SK-N-SH (cell line): ENCODE measurements around the gene ALPL. TPM values are rescaled to one million over a fixed set of nuclear protein-coding genes. Genes with fewer than 3 reads are reported as not detected.

ENCODE experiments used
- CTCF ChIA-PET: fragments of 300-600, 350-600 bp; formaldehyde crosslinking; extraction: SDS; loops from one replicate; lab custom pipeline; 2021; lab: Yijun Ruan, JAX
- POLR2A ChIA-PET: fragments of 350-600 bp; sonication (Branson Sonifier 250); formaldehyde crosslinking; extraction: SDS; loops from one replicate; lab custom pipeline; 2020; ENCODE audit warnings: antibody characterized with exemption, inconsistent platforms; lab: Yijun Ruan, JAX
- DNase-seq: peaks from one replicate; pipeline ENCODE4 v3.0.0; 2012
- H2AFZ ChIP-seq: fragments of 200-600 bp; sonication (generic); 2 replicates; pipeline ENCODE4 v1.8.1; 2016; ENCODE audit warnings: antibody characterized with exemption, mild to moderate bottlenecking, low read depth
- H3F3A ChIP-seq: fragments of 200-600 bp; sonication (generic); replicated peaks from 2 replicates; pipeline ENCODE3; 2016; ENCODE audit warnings: antibody characterized with exemption, mild to moderate bottlenecking; ENCODE audit not compliant: insufficient read depth
- H3K27ac ChIP-seq, 2 experiments: fragments of 200-500 bp in 1 of 2; fragments of 200-600 bp in 1 of 2; sonication (Bioruptor generic) in 1 of 2; sonication (generic), shearing (Covaris generic) in 1 of 2; 2 replicates each; pipeline versions ENCODE4 v1.5.1 to v1.6.1; 2014 to 2016; ENCODE audit warnings: low read depth in 2 of 2, inconsistent platforms in 1 of 2, low read length in 1 of 2, mild to moderate bottlenecking in 1 of 2, mixed read lengths in 1 of 2
- H3K27me3 ChIP-seq: fragments of 200-600 bp; sonication (generic), shearing (Covaris generic); 2 replicates; pipeline ENCODE4 v1.6.1; 2016; ENCODE audit warnings: mixed run types; ENCODE audit not compliant: insufficient read depth
- H3K36me3 ChIP-seq, 2 experiments: fragments of 200-500 bp in 1 of 2; fragments of 200-600 bp in 1 of 2; sonication (Bioruptor generic) in 1 of 2; sonication (generic) in 1 of 2; replicated peaks in 1 of 2; 2 replicates each; pipeline versions ENCODE3 to v1.5.1; 2014 to 2016; ENCODE audit warnings: low read length in 1 of 2, mild to moderate bottlenecking in 1 of 2; ENCODE audit not compliant: insufficient read depth in 2 of 2, control insufficient read depth in 1 of 2
- H3K4me1 ChIP-seq, 2 experiments: fragments of 200-500 bp in 1 of 2; fragments of 200-600 bp in 1 of 2; sonication (Bioruptor generic) in 1 of 2; sonication (generic), shearing (Covaris generic) in 1 of 2; 2 replicates each; pipeline versions ENCODE4 v1.5.1 to v1.6.1; 2014 to 2016; ENCODE audit warnings: low read depth in 1 of 2, low read length in 1 of 2, mixed run types in 1 of 2; ENCODE audit not compliant: insufficient read depth in 2 of 2, control insufficient read depth in 1 of 2
- H3K4me2 ChIP-seq: fragments of 200-600 bp; sonication (generic), shearing (Covaris generic); 2 replicates; pipeline ENCODE4 v1.6.1; 2017; ENCODE audit warnings: mixed run types
- H3K4me3 ChIP-seq, 2 experiments: fragments of 200-500 bp in 1 of 2; fragments of 200-600 bp in 1 of 2; sonication (Bioruptor generic) in 1 of 2; sonication (generic), shearing (Covaris generic) in 1 of 2; 2 replicates each; pipeline versions ENCODE4 v1.5.1 to v1.8.1; 2014 to 2016; ENCODE audit warnings: low read depth in 2 of 2, inconsistent platforms in 1 of 2, low read length in 1 of 2, mild to moderate bottlenecking in 1 of 2, mixed read lengths in 1 of 2, moderate library complexity in 1 of 2
- H3K79me2 ChIP-seq: fragments of 200-600 bp; sonication (generic); 2 replicates; pipeline ENCODE4 v1.8.1; 2017; ENCODE audit warnings: mild to moderate bottlenecking; ENCODE audit not compliant: insufficient read depth
- H3K9ac ChIP-seq: fragments of 200-600 bp; sonication (generic); 2 replicates; pipeline ENCODE4 v1.6.1; 2017; ENCODE audit warnings: mixed run types
- H3K9me2 ChIP-seq: fragments of 200-600 bp; sonication (generic); 2 replicates; pipeline ENCODE4 v1.6.1; 2017; ENCODE audit warnings: mixed run types
- H3K9me3 ChIP-seq: fragments of 200-600 bp; sonication (generic); 2 replicates; pipeline ENCODE4 v1.6.1; 2017; ENCODE audit warnings: mixed run types, mild to moderate bottlenecking, moderate library complexity
- H4K20me1 ChIP-seq: fragments of 200-600 bp; sonication (generic); 2 replicates; pipeline ENCODE4 v1.6.1; 2017; ENCODE audit warnings: mild to moderate bottlenecking, mixed run types; ENCODE audit not compliant: insufficient read depth
- CHD2 ChIP-seq: fragments of 150-350 bp; IDR thresholded peaks from 2 replicates; pipeline ENCODE4 v1.6.1; 2018; ENCODE audit warnings: low read length; ENCODE audit not compliant: partially characterized antibody
- CTCF ChIP-seq: fragments of 200-600 bp; sonication (generic); IDR thresholded peaks from 2 replicates; pipeline ENCODE4 v1.6.1; 2017; ENCODE audit warnings: antibody characterized with exemption, mild to moderate bottlenecking, moderate library complexity
- ELF1 ChIP-seq: IDR thresholded peaks from 2 replicates; pipeline ENCODE4 v1.4.0; 2012
- FOXJ3 ChIP-seq: sonication (generic); formaldehyde crosslinking; IDR thresholded peaks from 2 replicates; pipeline ENCODE4 v1.5.1; 2020; ENCODE audit warnings: mild to moderate bottlenecking, missing genetic modification reagents
- GABPA ChIP-seq: IDR thresholded peaks from 2 replicates; pipeline ENCODE4 v1.4.0; 2012; ENCODE audit warnings: low read depth, mild to moderate bottlenecking
- GATA2 ChIP-seq: sonication (generic); formaldehyde crosslinking; IDR thresholded peaks from 2 replicates; pipeline ENCODE4 v1.5.0; 2020; ENCODE audit warnings: mild to moderate bottlenecking, missing genetic modification reagents
- JUND ChIP-seq: IDR thresholded peaks from 2 replicates; pipeline ENCODE4 v1.4.0; 2012
- MEF2A ChIP-seq: IDR thresholded peaks from 2 replicates; pipeline ENCODE4 v1.4.0; 2012; ENCODE audit warnings: low read depth, borderline replicate concordance
- NRF1 ChIP-seq: IDR thresholded peaks from 2 replicates; pipeline ENCODE4 v1.6.1; 2012; ENCODE audit warnings: low read depth, mild to moderate bottlenecking, low read length
- POLR2AphosphoS5 ChIP-seq: IDR thresholded peaks from 2 replicates; pipeline ENCODE4 v1.6.1; 2012; ENCODE audit warnings: low read depth, low read length
- REST ChIP-seq: IDR thresholded peaks from 2 replicates; pipeline ENCODE4 v1.6.1; 2012; ENCODE audit warnings: mild to moderate bottlenecking, low read depth, low read length, moderate library complexity
- RFX5 ChIP-seq: IDR thresholded peaks from 2 replicates; pipeline ENCODE4 v1.6.1; 2012; ENCODE audit warnings: mild to moderate bottlenecking, improper control_type of control experiment, low read length
- RXRA ChIP-seq: IDR thresholded peaks from 2 replicates; pipeline ENCODE4 v1.4.0; 2012; ENCODE audit warnings: low read depth, mild to moderate bottlenecking, borderline replicate concordance
- SMC3 ChIP-seq: IDR thresholded peaks from 2 replicates; pipeline ENCODE4 v1.6.1; 2012; ENCODE audit warnings: low read depth, low read length, improper control_type of control experiment
- TAF1 ChIP-seq: IDR thresholded peaks from 2 replicates; pipeline ENCODE4 v1.6.1; 2012; ENCODE audit warnings: low read depth, mild to moderate bottlenecking, low read length, moderate library complexity, borderline replicate concordance
- WGBS: methylation state at CpG from one replicate; pipeline ENCODE4 v1.1.6; 2017; ENCODE audit warnings: low lambda C conversion rate; 5-methylcytosine and 5-hydroxymethylcytosine counted together
- polyA plus RNA-seq, 3 experiments: library from polyadenylated mRNA; depleted of rRNA; stranded (reverse); fragments of >200 nt; gene quantifications; 2 replicates each; pipeline ENCODE4 v1.2.3, GENCODE V29; 2012
- TF ChIP-seq, protein P1 (sequence below): IDR thresholded peaks from 2 replicates; pipeline ENCODE4 v1.4.0; 2012; ENCODE audit warnings: low read depth

The ALPL gene
- polyA plus RNA-seq, 1 of the 3 experiments (the other 2 are of a cell fraction), result 0.69 TPM

- DNase-seq, result no peak
- H3K9me3 ChIP-seq, result no peaks in the 10 kb centered on the region
- POLR2A ChIA-PET, result no interaction called here
- no peaks in the 10 kb centered on the region for H3K27me3 ChIP-seq
- H3K4me3 ChIP-seq, result no peak overlapping the region
- H2AFZ ChIP-seq, result no peak overlapping the region
- TF ChIP-seq JUND (no peak), ELF1 (no peak), TAF1 (no peak), REST (no peak), NRF1 (no peak), FOXJ3 (CRISPR knock-in tag) (no peak), CTCF (no peak), RXRA (no peak), CHD2 (no peak), POLR2AphosphoS5 (no peak), GABPA (no peak), MEF2A (no peak), GATA2 (no peak), SMC3 (no peak), RFX5 (no peak)
- TF ChIP-seq, protein P1, sequence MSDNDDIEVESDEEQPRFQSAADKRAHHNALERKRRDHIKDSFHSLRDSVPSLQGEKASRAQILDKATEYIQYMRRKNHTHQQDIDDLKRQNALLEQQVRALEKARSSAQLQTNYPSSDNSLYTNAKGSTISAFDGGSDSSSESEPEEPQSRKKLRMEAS, result no peak
- H3K4me1 ChIP-seq, result peaks cover 7 to 11% of the 10 kb centered on the region in 2 experiments; a peak in 2 of 4 replicates
- H3K36me3 ChIP-seq, result no peaks in the 10 kb centered on the region
- H3K4me2 ChIP-seq, result no peak overlapping the region
- no peak overlapping the region for H3K9ac ChIP-seq
- WGBS, result 89% methylated on average over 7 of the region's 10 CpGs
- CTCF ChIA-PET, result interaction anchor here (0.7 to 6.2 kb wide), 4 partner anchors 14 to 353 kb away, joined by 3 to 133 read pairs (median 4); partner anchors contain the start of gene ALPL
- H3K9me2 ChIP-seq, result no peaks in the 10 kb centered on the region
- H3K79me2 ChIP-seq, result no peaks in the 10 kb centered on the region
- no peaks in the 10 kb centered on the region for H4K20me1 ChIP-seq
- H3F3A ChIP-seq, result no peaks in the 10 kb centered on the region
- no peak overlapping the region for H3K27ac ChIP-seq
Observed at GRCh38 chr1:21569820-21570527, 60.8 kb downstream of the ALPL start.
